Activated T-cell treated with anti-CD3 and anti-CD28 coated beads for 48 hours (primary cell): ENCODE results near the gene EIF4G1.
A peak's percentile ranks its signal among the peaks of the same experiment; 100 is the strongest.

ENCODE experiments used
- DNase-seq: peaks from one replicate; pipeline ENCODE4 v3.0.0-alpha.2; 2020; ENCODE audit warnings: low read depth

Gene EIF4G1

GRCh38 chr3:184366619-184367289 is 52.3 kb downstream of the EIF4G1 start:
- DNase-seq, result no peak

DNA sequence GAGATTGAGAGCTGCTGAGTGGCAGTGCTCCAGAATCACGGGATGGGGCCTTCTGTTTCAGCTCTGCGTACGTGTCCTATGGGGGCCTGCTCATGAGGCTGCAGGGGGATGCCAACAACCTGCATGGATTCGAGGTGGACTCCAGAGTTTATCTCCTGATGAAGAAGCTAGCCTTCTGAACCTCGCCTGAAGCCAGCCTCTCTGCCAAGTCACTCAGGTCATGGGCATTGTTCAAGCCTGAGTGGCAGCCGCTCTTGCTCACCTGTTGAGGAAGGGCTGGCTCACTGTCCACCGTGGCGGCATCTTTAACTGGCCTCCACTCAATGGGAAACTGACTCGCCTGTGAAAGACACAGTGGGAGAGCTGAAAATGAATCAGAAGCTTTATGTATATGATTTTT is 53.7 kb downstream of the EIF4G1 start:
- DNase-seq, result no peak

- no peak for DNase-seq
These were observed 54.3 kb downstream of the EIF4G1 start for GRCh38 chr3:184368586-184369183.

GRCh38 chr3:184371570-184372018 is 57.2 kb downstream of the EIF4G1 start:
- peak; percentile 55 for DNase-seq

- no peak for DNase-seq
These were observed 58.0 kb downstream of the EIF4G1 start for GRCh38 chr3:184372296-184372821.

GRCh38 chr3:184372911-184373310 is 58.5 kb downstream of the EIF4G1 start:
- DNase-seq, result no peak

DNA sequence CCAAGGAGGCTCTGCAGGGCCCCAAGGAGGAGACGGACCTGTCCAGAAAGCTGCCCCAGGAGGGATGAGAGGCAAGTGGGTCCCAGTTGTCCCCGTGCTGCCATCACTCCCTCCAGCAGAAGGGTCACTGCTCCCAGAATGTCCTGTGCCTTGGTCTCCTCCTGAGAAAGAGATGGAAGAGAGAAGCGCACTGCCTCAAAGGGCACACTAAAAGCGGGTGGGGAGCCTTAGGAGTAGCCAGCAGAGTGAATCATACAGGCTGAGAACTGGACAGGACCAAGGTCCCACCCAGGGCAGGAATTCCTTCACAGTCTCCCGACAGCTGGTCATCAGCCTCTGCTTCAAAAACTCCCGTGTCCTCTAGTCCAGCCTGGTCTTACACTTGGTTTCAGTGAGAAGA is 59.0 kb downstream of the EIF4G1 start:
- no peak for DNase-seq

GRCh38 chr3:184375747-184376461 is 61.5 kb downstream of the EIF4G1 start:
- no peak for DNase-seq

- no peak for DNase-seq
These were observed 63.0 kb downstream of the EIF4G1 start for GRCh38 chr3:184377374-184377773.

GRCh38 chr3:184377882-184378445 is 63.6 kb downstream of the EIF4G1 start, which contains the start of gene THPO:
Gene THPO, minus strand, starts transcription at chr3:184378207. Its CDS starts 1,948 bp downstream, at chr3:184376259.
- no peak for DNase-seq

DNA sequence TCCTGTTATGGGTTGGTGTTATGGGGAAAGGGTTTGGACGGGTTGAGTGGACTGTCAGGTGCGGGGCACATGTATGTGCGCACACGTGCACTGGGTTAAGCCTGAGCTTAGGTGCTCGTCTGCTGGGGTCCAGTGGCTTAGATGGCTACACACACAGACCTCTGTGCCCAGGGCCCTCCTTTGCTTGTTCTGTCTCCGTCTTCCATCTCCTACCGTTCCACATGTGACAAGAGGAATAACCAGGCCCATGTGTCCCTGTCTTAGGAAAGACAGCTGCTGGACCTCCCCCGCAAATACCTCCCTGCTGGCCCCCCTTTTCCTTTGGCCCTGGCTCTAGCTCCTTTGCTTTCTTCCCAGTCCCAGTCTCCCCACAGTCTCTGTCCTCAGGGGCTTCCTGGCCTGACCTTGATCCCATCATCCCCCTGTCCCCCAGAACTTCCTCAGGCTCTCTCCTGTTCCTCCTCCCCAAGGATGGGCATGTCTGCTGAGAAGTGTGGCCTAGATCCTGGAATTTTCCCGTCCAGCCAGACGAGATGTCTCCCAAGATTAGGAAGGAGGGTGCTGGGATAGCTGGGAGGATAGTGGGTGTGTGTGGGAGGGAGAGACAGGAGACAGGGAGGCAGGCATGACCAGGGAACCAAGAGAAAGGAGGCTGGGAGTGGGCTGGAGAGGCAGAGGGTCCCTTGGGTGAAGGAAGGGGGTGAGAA is 64.4 kb downstream of the EIF4G1 start:
- no peak for DNase-seq

- DNase-seq, result no peak
These were observed 65.2 kb downstream of the EIF4G1 start, which contains the start of gene CHRD for GRCh38 chr3:184379358-184380184. Gene CHRD, plus strand, starts transcription at chr3:184380054. Its CDS starts 265 bp downstream, at chr3:184380319.

DNA sequence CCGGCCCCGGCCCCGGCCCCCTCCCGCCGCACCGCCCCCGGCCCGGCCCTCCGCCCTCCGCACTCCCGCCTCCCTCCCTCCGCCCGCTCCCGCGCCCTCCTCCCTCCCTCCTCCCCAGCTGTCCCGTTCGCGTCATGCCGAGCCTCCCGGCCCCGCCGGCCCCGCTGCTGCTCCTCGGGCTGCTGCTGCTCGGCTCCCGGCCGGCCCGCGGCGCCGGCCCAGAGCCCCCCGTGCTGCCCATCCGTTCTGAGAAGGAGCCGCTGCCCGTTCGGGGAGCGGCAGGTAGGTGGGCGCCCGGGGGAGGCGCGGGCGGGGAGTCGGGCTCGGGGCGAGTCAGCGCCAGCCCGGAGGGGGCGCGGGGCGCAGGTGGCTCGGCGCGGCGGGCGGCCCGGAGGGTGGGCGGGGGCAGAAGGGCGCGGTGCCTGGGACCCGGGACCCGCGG is 65.8 kb downstream of the EIF4G1 start:
- no peak for DNase-seq

- no peak for DNase-seq
These were observed 66.3 kb downstream of the EIF4G1 start for GRCh38 chr3:184380627-184381260.

DNA sequence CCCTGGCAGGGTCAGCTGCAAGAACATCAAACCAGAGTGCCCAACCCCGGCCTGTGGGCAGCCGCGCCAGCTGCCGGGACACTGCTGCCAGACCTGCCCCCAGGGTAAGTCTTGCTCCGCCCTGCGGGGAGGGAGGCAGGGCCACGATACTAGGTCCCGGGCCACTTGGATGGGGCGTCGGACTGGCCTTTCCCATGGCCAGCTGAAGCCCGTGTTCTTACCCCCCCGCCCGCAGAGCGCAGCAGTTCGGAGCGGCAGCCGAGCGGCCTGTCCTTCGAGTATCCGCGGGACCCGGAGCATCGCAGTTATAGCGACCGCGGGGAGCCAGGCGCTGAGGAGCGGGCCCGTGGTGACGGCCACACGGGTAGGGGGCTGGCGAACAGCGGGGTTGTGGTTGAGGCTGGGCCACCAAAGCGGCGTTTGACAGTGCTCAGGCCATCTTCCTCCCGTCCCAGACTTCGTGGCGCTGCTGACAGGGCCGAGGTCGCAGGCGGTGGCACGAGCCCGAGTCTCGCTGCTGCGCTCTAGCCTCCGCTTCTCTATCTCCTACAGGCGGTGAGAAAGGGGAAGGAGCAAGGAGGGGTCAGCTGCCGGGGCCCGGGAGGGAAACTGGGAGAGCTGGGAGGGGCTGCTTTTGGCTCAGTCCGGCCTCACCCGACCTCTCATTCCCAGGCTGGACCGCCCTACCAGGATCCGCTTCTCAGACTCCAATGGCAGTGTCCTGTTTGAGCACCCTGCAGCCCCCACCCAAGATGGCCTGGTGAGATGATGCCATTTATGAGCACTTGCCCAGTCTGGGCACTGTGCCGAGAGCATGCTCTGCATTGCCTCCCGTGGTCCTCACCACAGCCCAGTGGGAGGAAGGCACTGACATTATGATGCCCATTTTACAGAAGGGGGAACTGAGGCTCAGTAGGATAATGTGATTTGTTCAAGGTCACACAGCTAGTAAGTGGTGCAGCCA is 67.1 kb downstream of the EIF4G1 start:
- no peak for DNase-seq

GRCh38 chr3:184382326-184383032 is 68.1 kb downstream of the EIF4G1 start:
- no peak for DNase-seq

- DNase-seq, result no peak
These were observed 68.8 kb downstream of the EIF4G1 start for GRCh38 chr3:184383033-184383740.

GRCh38 chr3:184384342-184384741 is 69.9 kb downstream of the EIF4G1 start:
- DNase-seq, result no peak
